Gastroesophageal sphincter (tissue), 4 donors: ENCODE measurements around the gene KATNAL1. TPM values are rescaled to one million over a fixed set of nuclear protein-coding genes. Genes with fewer than 3 reads are reported as not detected.
"Not testable (repeated sequence)": the region's sequence is repeated elsewhere in the genome, so short reads cannot be mapped to it uniquely, and the experiment has no call there.

Experiments used
- ATAC-seq: fragments of 150-250 bp; one replicate; pipeline ENCODE4 v1.9.1; 2016; ENCODE audit warnings: mild to moderate bottlenecking, moderate library complexity
- H3K27ac ChIP-seq, 4 donors: fragments of 200-600 bp; sonication (generic) in 3 of 4; 1 replicate in 3 of 4; 2 replicates in 1 of 4; pipeline ENCODE4 v1.5.1; 2016 to 2019
- H3K27me3 ChIP-seq: fragments of 200-600 bp; sonication (generic); one replicate; pipeline ENCODE4 v1.5.1; 2019
- H3K36me3 ChIP-seq, 2 donors: fragments of 200-600 bp; sonication (generic); one replicate each; pipeline ENCODE4 v1.5.1; 2019; ENCODE audit warnings: control low read depth in 1 of 2
- H3K4me1 ChIP-seq, 3 donors: fragments of 200-600 bp; sonication (generic); 1 replicate in 2 of 3; 2 replicates in 1 of 3; pipeline ENCODE4 v1.5.1; 2016 to 2019; ENCODE audit warnings: control low read depth in 2 of 3
- H3K4me3 ChIP-seq, 2 donors: fragments of 200-600 bp; sonication (generic); one replicate each; pipeline ENCODE4 v1.5.1; 2019; ENCODE audit warnings: mild to moderate bottlenecking in 1 of 2, moderate library complexity in 1 of 2
- H3K9me3 ChIP-seq, 3 donors: fragments of 200-600 bp; sonication (generic); one replicate each; pipeline ENCODE4 v1.5.1; 2017 to 2019; ENCODE audit warnings: control low read depth in 2 of 3
- EP300 ChIP-seq: sonication (generic); formaldehyde crosslinking; IDR thresholded peaks from one replicate; pipeline ENCODE4 v1.6.1; 2017; ENCODE audit warnings: antibody characterized with exemption, mild to moderate bottlenecking
- POLR2A ChIP-seq, 2 donors: fragments of 450-650 bp; IDR thresholded peaks; one replicate each; pipeline ENCODE4 v1.6.1; 2017; ENCODE audit warnings: antibody characterized with exemption in 2 of 2, mild to moderate bottlenecking in 2 of 2, moderate library complexity in 1 of 2
- POLR2AphosphoS5 ChIP-seq: sonication (generic); formaldehyde crosslinking; IDR thresholded peaks from one replicate; pipeline ENCODE4 v1.6.1; 2017; ENCODE audit warnings: antibody characterized with exemption
- WGBS, 2 donors: methylation state at CpG; one replicate each; pipeline ENCODE4 v1.1.5; 2018; ENCODE audit warnings: low coverage in 1 of 2; 5-methylcytosine and 5-hydroxymethylcytosine counted together
- total RNA-seq, 4 donors: library from RNA; depleted of rRNA; stranded (reverse); fragments of >200 nt; gene quantifications; one replicate each; pipeline ENCODE4 v1.1.0, GENCODE V29; 2016
- TF ChIP-seq, protein P1 (sequence below), 4 experiments: fragments of 200-600 bp in 2 of 4; fragments of 450-650 bp in 2 of 4; sonication (generic) in 1 of 4; IDR thresholded peaks; one replicate each; pipeline ENCODE4 v1.5.1; 2017 to 2019; ENCODE audit warnings: antibody characterized with exemption in 4 of 4, mild to moderate bottlenecking in 2 of 4, moderate library complexity in 2 of 4

The KATNAL1 gene
- total RNA-seq, 4 donors from 2014 or later = 29.5 to 55.0 (median 42.9) TPM

DNA sequence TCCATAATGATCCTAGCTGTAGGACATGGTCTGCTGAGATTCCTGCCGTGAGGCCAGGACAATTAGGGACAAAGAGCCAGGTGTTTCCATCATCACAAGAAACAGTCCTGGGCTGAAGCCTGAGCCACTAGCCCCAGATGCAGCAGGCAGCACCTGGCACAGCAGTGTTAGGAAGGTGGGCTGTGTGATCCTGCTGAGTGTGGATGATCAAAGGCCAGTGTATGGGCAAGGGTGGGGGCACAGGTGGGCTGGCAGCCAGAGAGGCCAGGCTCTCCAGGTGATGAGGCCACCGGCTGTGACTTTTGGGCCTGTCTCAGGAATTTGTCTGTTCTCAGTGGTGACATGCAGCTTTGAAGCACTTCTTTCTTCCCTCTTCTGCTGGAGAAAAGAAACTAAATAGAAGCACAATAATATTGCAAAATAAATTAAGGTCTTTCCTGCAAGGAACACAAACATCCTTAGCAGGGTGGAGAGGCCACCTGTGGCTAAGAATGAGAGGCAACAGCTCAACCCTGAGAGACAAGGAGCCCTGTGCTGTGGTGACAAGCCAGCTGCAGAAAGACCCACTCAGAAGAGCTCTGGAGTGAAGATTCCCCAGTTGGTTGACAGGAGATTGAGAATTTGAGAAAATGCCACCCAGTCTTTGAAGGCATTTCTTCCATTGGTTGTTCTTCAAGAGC lies 127.6 kb downstream of the KATNAL1 start:
- 70% methylated on average over 1 of the region's 2 CpGs; no CpG with 5 or more reads in 1 of the 2 donors for WGBS, 2 donors
- no peak overlapping the region for H3K27ac ChIP-seq
- no peak for TF ChIP-seq EP300
- no peak for TF ChIP-seq POLR2AphosphoS5
- no peak for TF ChIP-seq POLR2A (IDR thresholded peaks at IDR 0.05)
- H3K9me3 ChIP-seq = no peaks in the 10 kb centered on the region
- no peak for ATAC-seq
- no peaks in the 10 kb centered on the region for H3K27me3 ChIP-seq
- H3K4me1 ChIP-seq = no peaks in the 10 kb centered on the region
- no peaks in the 10 kb centered on the region for H3K36me3 ChIP-seq
- H3K4me3 ChIP-seq = no peak overlapping the region

DNA sequence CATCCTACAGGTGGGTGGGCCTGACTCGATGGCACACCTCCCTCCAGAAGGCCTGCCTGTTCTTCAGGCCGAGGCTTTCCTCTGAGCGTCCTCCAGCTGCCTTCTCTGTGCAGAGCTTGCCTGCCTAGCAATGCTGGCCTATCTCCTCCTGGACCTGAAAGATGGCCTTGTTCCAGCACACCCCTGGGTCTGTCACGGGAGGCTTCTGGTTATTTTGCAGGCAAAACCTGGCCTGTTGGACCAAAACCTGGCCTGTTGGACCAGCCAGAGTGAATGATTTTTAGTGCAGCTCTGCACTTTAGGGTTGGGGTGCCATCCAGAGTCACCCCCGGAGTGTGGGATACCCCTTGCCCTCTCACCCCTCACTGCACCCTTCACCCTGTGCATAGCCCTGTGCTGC lies 128.4 kb downstream of the KATNAL1 start:
- ATAC-seq = no peak
- WGBS, 2 donors = 85% methylated on average over 2 of the region's 5 CpGs; no CpG with 5 or more reads in 1 of the 2 donors
- TF ChIP-seq POLR2A (IDR thresholded peaks at IDR 0.05) = no peak
- H3K9me3 ChIP-seq = no peaks in the 10 kb centered on the region
- no peaks in the 10 kb centered on the region for H3K27me3 ChIP-seq
- H3K4me1 ChIP-seq = no peaks in the 10 kb centered on the region
- no peak overlapping the region for H3K4me3 ChIP-seq
- H3K36me3 ChIP-seq = no peaks in the 10 kb centered on the region
- no peak overlapping the region for H3K27ac ChIP-seq

DNA sequence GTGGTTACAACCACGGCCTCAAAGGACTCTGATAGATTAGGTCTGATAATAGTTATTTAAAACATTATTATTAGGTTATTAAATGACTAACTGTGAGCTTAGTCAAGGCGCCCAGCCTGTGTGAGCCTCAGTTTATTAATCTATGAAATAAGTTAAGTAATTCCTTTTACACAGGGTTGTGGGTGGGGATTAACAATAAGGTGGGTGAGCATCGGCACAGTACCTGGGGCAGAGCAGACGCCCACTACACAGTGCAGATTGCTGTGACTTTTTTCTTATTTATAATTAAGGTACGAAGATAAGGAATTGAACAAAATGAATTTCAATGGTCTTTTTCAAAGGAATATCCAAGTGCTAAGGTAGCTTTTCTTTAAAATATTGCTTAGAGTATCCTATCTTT lies 132.2 kb downstream of the KATNAL1 start:
- 89 to 90% methylated on average over 5 of the region's 5 CpGs for WGBS, 2 donors
- Histone ChIP-seq H3K27ac (no peak overlapping the region), H3K27me3 (no peaks in the 10 kb centered on the region), H3K9me3 (no peaks in the 10 kb centered on the region), H3K4me3 (no peak overlapping the region), H3K36me3 (no peaks in the 10 kb centered on the region), H3K4me1 (no peaks in the 10 kb centered on the region)
- no peak for ATAC-seq
- TF ChIP-seq POLR2A (IDR thresholded peaks at IDR 0.05) (no peak), EP300 (no peak), POLR2AphosphoS5 (no peak)
- TF ChIP-seq, protein P1, sequence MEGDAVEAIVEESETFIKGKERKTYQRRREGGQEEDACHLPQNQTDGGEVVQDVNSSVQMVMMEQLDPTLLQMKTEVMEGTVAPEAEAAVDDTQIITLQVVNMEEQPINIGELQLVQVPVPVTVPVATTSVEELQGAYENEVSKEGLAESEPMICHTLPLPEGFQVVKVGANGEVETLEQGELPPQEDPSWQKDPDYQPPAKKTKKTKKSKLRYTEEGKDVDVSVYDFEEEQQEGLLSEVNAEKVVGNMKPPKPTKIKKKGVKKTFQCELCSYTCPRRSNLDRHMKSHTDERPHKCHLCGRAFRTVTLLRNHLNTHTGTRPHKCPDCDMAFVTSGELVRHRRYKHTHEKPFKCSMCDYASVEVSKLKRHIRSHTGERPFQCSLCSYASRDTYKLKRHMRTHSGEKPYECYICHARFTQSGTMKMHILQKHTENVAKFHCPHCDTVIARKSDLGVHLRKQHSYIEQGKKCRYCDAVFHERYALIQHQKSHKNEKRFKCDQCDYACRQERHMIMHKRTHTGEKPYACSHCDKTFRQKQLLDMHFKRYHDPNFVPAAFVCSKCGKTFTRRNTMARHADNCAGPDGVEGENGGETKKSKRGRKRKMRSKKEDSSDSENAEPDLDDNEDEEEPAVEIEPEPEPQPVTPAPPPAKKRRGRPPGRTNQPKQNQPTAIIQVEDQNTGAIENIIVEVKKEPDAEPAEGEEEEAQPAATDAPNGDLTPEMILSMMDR (IDR thresholded peaks at IDR 0.05) = no peak

DNA sequence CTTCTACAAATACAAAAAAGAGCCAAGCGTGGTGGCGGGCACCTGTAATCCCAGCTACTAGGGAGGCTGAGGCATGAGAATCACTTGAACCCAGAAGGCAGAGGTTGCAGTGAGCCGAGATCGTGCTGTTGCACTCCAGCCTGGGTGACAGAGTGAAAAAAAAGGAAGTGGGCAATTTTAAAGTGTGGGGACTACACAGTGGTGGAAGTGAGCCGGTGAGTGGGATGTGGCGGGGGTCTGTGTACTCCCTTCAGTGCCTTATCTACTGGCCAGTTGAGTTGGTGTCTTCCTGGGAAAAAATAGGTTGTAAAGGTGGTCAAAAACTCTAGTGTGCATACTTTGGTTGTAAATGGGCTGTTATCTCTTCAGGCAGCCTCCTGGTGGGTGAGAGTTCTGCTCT lies 133.1 kb downstream of the KATNAL1 start:
- H3K27ac ChIP-seq, H3K27me3 ChIP-seq, H3K9me3 ChIP-seq, ATAC-seq, H3K4me3 ChIP-seq, H3K4me1 ChIP-seq, H3K36me3 ChIP-seq: not testable (repeated sequence)
- 71 to 80% methylated on average over 1 to 6 of the region's 6 CpGs for WGBS, 2 donors

DNA sequence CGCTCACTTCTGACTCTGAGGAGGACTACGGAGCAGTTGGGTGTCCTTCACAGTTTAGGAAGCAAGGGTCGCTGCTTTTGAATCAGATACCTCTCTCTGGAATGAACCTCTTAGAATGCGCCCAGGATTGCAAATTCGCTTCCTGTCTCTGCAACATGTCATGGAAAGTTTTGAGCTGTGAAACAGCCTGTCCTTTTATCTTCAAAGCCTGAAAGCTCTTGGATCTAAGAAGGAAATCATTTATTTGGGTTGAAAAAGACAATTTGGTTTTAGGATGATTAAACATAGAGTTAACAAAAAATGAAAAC lies 134.1 kb downstream of the KATNAL1 start:
- no peaks in the 10 kb centered on the region for H3K4me1 ChIP-seq
- H3K36me3 ChIP-seq = no peaks in the 10 kb centered on the region
- no peak overlapping the region for H3K27ac ChIP-seq
- no peak overlapping the region for H3K4me3 ChIP-seq
- 53 to 82% methylated on average over 2 to 3 of the region's 5 CpGs for WGBS, 2 donors
- ATAC-seq = no peak
- TF ChIP-seq, protein P1 (IDR thresholded peaks at IDR 0.05) = no peak
- TF ChIP-seq POLR2AphosphoS5 (no peak), EP300 (no peak), POLR2A (IDR thresholded peaks at IDR 0.05) (no peak)
- no peaks in the 10 kb centered on the region for H3K27me3 ChIP-seq
- H3K9me3 ChIP-seq = no peaks in the 10 kb centered on the region

DNA sequence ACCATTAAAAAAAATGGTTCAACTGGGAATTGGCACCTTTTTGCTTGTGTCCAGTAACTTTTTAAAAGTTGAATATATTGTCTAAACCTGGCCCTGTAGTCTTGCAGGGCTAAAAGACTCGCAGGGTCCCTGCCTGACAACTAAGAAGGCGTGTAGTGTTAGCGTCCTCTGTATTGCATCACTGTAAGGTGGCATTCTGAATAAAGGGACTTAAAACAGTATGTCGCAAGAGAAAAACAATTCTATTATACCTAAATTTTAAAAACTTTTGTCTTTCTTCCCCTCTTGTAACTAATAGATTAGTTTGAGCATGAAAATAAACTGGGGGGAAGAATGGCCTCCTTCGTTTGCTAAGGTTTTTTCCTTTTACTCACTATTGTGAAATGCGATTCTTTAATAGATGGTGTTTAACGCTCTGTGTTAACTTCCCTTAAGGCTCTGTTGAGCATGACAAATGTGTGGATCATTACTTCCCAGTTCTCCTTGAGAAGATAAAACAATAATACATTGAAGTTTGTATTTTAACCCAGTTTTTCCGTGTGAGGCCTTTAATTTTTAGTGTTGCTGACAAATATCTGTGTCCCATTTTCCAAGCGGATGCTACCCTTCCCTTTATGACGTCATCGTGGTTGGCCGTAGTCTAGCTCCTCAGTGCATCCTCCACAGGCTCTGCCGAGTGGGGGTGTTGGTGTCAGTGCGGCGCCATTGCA lies 134.6 kb downstream of the KATNAL1 start:
- TF ChIP-seq POLR2AphosphoS5 (no peak), EP300 (no peak), POLR2A (IDR thresholded peaks at IDR 0.05) (no peak)
- TF ChIP-seq, protein P1 (IDR thresholded peaks at IDR 0.05) = no peak
- Histone ChIP-seq H3K4me3 (no peak overlapping the region), H3K9me3 (no peaks in the 10 kb centered on the region), H3K4me1 (no peaks in the 10 kb centered on the region), H3K36me3 (no peaks in the 10 kb centered on the region), H3K27me3 (no peaks in the 10 kb centered on the region), H3K27ac (no peak overlapping the region)
- ATAC-seq = no peak
- 89 to 92% methylated on average over 10 to 12 of the region's 15 CpGs for WGBS, 2 donors
